ENCODE data around the gene SDCCAG8.

DNA sequence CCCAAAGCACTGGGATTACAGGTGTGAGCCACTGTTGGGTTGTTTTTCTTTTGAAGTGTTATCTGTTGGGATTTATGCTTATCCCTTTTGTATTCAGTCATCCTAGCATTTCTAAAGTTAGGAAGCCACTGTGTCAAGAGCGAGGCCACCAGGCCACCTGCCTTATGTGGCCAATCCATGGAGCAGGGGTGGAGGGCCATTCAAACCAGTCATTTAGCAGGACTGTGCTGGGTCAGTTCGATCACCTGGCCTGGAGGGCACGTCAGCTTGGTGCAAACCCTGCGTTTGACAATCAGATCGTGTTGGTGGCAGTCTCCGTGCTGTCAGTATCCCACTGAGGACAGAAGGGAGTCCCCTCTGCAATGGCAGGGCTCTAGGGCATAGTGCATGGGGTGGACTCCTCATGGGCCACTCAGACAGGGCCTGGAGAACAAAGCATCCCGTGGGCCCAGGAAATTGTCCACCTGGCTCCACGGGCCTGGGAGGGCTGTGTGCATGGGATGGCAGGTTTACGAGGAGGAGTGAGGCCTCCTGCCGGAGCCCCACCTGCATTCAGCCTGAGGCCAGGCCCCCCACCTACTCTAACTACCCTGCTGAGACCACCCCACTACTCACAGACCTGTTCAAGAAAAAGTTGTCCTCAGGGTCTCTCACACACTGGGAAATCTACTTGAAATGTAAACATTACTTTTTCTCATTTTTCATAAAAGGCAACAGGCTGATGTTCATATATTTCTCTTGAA is 242.3 kb downstream of the SDCCAG8 start:
- TF ChIP-seq, protein P1, sequence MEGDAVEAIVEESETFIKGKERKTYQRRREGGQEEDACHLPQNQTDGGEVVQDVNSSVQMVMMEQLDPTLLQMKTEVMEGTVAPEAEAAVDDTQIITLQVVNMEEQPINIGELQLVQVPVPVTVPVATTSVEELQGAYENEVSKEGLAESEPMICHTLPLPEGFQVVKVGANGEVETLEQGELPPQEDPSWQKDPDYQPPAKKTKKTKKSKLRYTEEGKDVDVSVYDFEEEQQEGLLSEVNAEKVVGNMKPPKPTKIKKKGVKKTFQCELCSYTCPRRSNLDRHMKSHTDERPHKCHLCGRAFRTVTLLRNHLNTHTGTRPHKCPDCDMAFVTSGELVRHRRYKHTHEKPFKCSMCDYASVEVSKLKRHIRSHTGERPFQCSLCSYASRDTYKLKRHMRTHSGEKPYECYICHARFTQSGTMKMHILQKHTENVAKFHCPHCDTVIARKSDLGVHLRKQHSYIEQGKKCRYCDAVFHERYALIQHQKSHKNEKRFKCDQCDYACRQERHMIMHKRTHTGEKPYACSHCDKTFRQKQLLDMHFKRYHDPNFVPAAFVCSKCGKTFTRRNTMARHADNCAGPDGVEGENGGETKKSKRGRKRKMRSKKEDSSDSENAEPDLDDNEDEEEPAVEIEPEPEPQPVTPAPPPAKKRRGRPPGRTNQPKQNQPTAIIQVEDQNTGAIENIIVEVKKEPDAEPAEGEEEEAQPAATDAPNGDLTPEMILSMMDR (IDR thresholded peaks at IDR 0.05) = no peak
- TF ChIP-seq POLR2A (IDR thresholded peaks at IDR 0.05) = no peak
- TF ChIP-seq EP300 (IDR thresholded peaks at IDR 0.05) = no peak

Data from suprapubic skin (tissue), 3 donors.